ENCODE data around the gene PPFIBP1. TPM values are rescaled to one million over a fixed set of nuclear protein-coding genes. Genes with fewer than 3 reads are reported as not detected.

PPFIBP1 gene
- 100 to 1,000 TPM; 135 to 199 (median 167) TPM for total RNA-seq

GRCh38 chr12:27523642-27524493, at the start of gene PPFIBP1:
Gene PPFIBP1 (plus strand): TSS chr12:27524206. CDS start chr12:27633397, 109,191 bp downstream.
- TF ChIP-seq CTCF (IDR thresholded peaks at IDR 0.05) (peak in 4 of 6 experiments; percentile 36 to 46 (median 40)), POLR2A (IDR thresholded peaks at IDR 0.05) (peak; percentile 81 to 98)
- DNase-seq = peak; percentile 99
- Histone ChIP-seq H3K27me3 (no peaks in the 10 kb centered on the region), H3K9me3 (no peaks in the 10 kb centered on the region), H3K4me1 (peaks cover 7 to 14% of the 10 kb centered on the region in 2 donors), H3K4me3 (replicated peaks in 1 of 3) (peak within 1 kb of the TSS; percentile 13 to 65 (median 52)), H3K36me3 (no peaks in the 10 kb centered on the region), H3K27ac (peak within 1 kb of the TSS; percentile 88 to 97 (median 97))
- intact Hi-C loops (cut with DNase I) = no loop called here
- 0% methylated on average over 30 to 40 of the region's 41 CpGs for WGBS, 2 donors

- H3K36me3 ChIP-seq = no peaks in the 10 kb centered on the region
- intact Hi-C loops (cut with DNase I) = no loop called here
Observed at GRCh38 chr12:27474344-27474743, 49.7 kb upstream of the PPFIBP1 start.

GRCh38 chr12:27477049-27477448, 47.0 kb upstream of the PPFIBP1 start:
- H3K27me3 ChIP-seq = no peaks in the 10 kb centered on the region
- H3K9me3 ChIP-seq = no peaks in the 10 kb centered on the region
- intact Hi-C loops (cut with DNase I) = no loop called here
- no peak for TF ChIP-seq POLR2A (IDR thresholded peaks at IDR 0.05)
- no peak for TF ChIP-seq CTCF (IDR thresholded peaks at IDR 0.05)
- H3K4me3 ChIP-seq (replicated peaks in 1 of 3) = no peak overlapping the region
- H3K36me3 ChIP-seq = no peaks in the 10 kb centered on the region
- no peak for DNase-seq
- H3K27ac ChIP-seq = no peak overlapping the region
- H3K4me1 ChIP-seq = no peaks in the 10 kb centered on the region

More at GRCh38 chr12:27474344-27474743, 49.7 kb upstream of the PPFIBP1 start:
- no peak for DNase-seq
- Histone ChIP-seq H3K9me3 (no peaks in the 10 kb centered on the region), H3K4me3 (replicated peaks in 1 of 3) (no peak overlapping the region), H3K4me1 (no peaks in the 10 kb centered on the region), H3K27ac (no peak overlapping the region), H3K27me3 (no peaks in the 10 kb centered on the region)
- 73 to 74% methylated on average over 3 of the region's 3 CpGs for WGBS, 2 donors
- no peak for TF ChIP-seq CTCF (IDR thresholded peaks at IDR 0.05)
- TF ChIP-seq POLR2A (IDR thresholded peaks at IDR 0.05) = no peak

GRCh38 chr12:27478949-27479348, 45.1 kb upstream of the PPFIBP1 start:
- TF ChIP-seq POLR2A (IDR thresholded peaks at IDR 0.05) (no peak), CTCF (IDR thresholded peaks at IDR 0.05) (no peak)
- DNase-seq = no peak
- no peaks in the 10 kb centered on the region for H3K9me3 ChIP-seq
- no peak overlapping the region for H3K4me3 ChIP-seq (replicated peaks in 1 of 3)
- no peak overlapping the region for H3K27ac ChIP-seq
- intact Hi-C loops (cut with DNase I) = no loop called here
- H3K4me1 ChIP-seq = no peaks in the 10 kb centered on the region
- H3K27me3 ChIP-seq = no peaks in the 10 kb centered on the region
- H3K36me3 ChIP-seq = no peaks in the 10 kb centered on the region

- WGBS, 2 donors = 78 to 80% methylated on average over 1 of the region's 1 CpG
Observed at GRCh38 chr12:27480016-27480415, 44.0 kb upstream of the PPFIBP1 start.

More at GRCh38 chr12:27480016-27480415, 44.0 kb upstream of the PPFIBP1 start:
- no peak overlapping the region for H3K27ac ChIP-seq
- no peaks in the 10 kb centered on the region for H3K36me3 ChIP-seq
- H3K4me1 ChIP-seq = no peaks in the 10 kb centered on the region
- H3K27me3 ChIP-seq = no peaks in the 10 kb centered on the region
- DNase-seq = no peak
- H3K4me3 ChIP-seq (replicated peaks in 1 of 3) = no peak overlapping the region
- no peaks in the 10 kb centered on the region for H3K9me3 ChIP-seq
- intact Hi-C loops (cut with DNase I) = no loop called here
- TF ChIP-seq CTCF (IDR thresholded peaks at IDR 0.05) (no peak), POLR2A (IDR thresholded peaks at IDR 0.05) (no peak)
